Esophagus (tissue), 2 donors: ENCODE data around the gene MAN1B1. TPM values are rescaled to one million over a fixed set of nuclear protein-coding genes. Genes with fewer than 3 reads are reported as not detected.

Source experiments
- H3K27ac ChIP-seq, 2 donors: one replicate each; pipeline ENCODE4 v1.5.1; 2013; ENCODE audit warnings: low read depth in 2 of 2, mild to moderate bottlenecking in 2 of 2, inconsistent platforms in 1 of 2, low read length in 1 of 2, moderate library complexity in 1 of 2
- H3K27me3 ChIP-seq, 2 donors: one replicate each; pipeline ENCODE4 v1.6.1; 2013; ENCODE audit warnings: low read length in 2 of 2, control low read depth in 1 of 2, mild to moderate bottlenecking in 1 of 2; ENCODE audit not compliant: insufficient read depth in 2 of 2, control insufficient read depth in 1 of 2
- H3K36me3 ChIP-seq, 2 donors: one replicate each; pipeline ENCODE4 v1.6.1; 2013; ENCODE audit warnings: low read length in 1 of 2; ENCODE audit not compliant: control insufficient read depth in 2 of 2, insufficient read depth in 2 of 2
- H3K4me1 ChIP-seq, 2 donors: one replicate each; pipeline ENCODE4 v1.6.1; 2013; ENCODE audit warnings: low read length in 1 of 2; ENCODE audit not compliant: control insufficient read depth in 2 of 2, insufficient read depth in 2 of 2
- H3K4me3 ChIP-seq, 2 donors: one replicate each; pipeline ENCODE4 v1.5.1; 2013; ENCODE audit warnings: low read length in 2 of 2, mild to moderate bottlenecking in 2 of 2, low read depth in 1 of 2, moderate library complexity in 1 of 2
- H3K9me3 ChIP-seq, 2 donors: one replicate each; pipeline ENCODE4 v1.6.1; 2013; ENCODE audit warnings: mild to moderate bottlenecking in 2 of 2, low read depth in 1 of 2, low read length in 1 of 2, moderate library complexity in 1 of 2; ENCODE audit not compliant: control insufficient read depth in 2 of 2, insufficient read depth in 1 of 2
- WGBS, 2 donors: extraction: QIAGEN DNeasy Blood & Tissue Kit; methylation state at CpG; one replicate each; pipeline ENCODE4 v1.1.7; 2013; 5-methylcytosine and 5-hydroxymethylcytosine counted together
- polyA plus RNA-seq, 2 donors: library from polyadenylated mRNA; stranded (reverse); fragments of 200-250 nt; gene quantifications; one replicate each; pipeline ENCODE4 v1.2.3, GENCODE V29; 2013
- donor health status: healthy with polysubstance abuse.
- donor health status: Bipolar disorder and iron deficiency.

Gene MAN1B1
- polyA plus RNA-seq, 2 donors: 28.5 to 42.3 TPM

GRCh38 chr9:137068539-137069507 is 18.0 kb upstream of the MAN1B1 start:
- no peaks in the 10 kb centered on the region for H3K9me3 ChIP-seq
- 87 to 91% methylated on average over 17 of the region's 17 CpGs for WGBS, 2 donors
- H3K36me3 ChIP-seq: peaks cover 0 to 4% of the 10 kb centered on the region in 2 donors
- peaks cover 3 to 22% of the 10 kb centered on the region in 2 donors for H3K4me1 ChIP-seq
- peak overlapping the region in 1 of 2 donors; percentile 49 for H3K4me3 ChIP-seq
- H3K27me3 ChIP-seq: no peaks in the 10 kb centered on the region
- H3K27ac ChIP-seq: no peak overlapping the region

DNA sequence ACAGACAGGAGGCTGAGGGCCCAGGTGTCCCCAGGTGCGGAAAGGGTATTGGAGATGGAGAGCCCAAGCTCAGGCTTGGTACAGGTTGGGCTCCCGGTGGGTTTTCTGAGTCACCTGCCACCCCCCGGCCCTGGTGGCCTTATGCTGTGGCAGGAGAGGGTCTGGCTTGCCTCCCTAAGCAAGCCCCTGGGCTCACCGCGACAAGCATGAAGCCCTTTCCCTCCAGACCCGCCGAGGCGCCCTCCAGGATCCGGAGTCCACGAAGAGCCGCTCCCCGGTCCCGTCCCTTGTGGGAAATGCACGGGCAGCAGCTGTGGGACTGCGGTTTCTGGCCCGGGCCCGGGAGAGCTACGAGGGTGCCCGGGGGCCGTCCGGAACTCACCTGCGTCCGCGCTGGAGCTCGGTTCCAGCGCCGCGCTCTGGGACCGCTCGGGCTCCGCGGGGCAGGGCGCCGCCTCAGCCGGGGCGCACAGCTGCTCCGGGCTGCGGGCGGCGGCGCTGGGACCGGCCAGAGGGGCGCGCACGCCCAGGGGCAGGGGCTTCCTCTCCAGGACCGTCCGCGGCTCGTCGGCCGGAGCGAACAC is 17.2 kb upstream of the MAN1B1 start:
- no peaks in the 10 kb centered on the region for H3K9me3 ChIP-seq
- peaks cover 0 to 4% of the 10 kb centered on the region in 2 donors for H3K36me3 ChIP-seq
- H3K27ac ChIP-seq: no peak overlapping the region
- H3K4me1 ChIP-seq: peaks cover 3 to 21% of the 10 kb centered on the region in 2 donors
- H3K4me3 ChIP-seq: peak overlapping the region; percentile 49 to 60
- no peaks in the 10 kb centered on the region for H3K27me3 ChIP-seq
- 5 to 7% methylated on average over 49 to 52 of the region's 52 CpGs for WGBS, 2 donors

- WGBS, 2 donors: 1% methylated on average over 50 to 74 of the region's 74 CpGs
- peaks cover 3 to 21% of the 10 kb centered on the region in 2 donors for H3K4me1 ChIP-seq
- peak within 1 kb of the TSS; percentile 49 to 60 for H3K4me3 ChIP-seq
- H3K9me3 ChIP-seq: no peaks in the 10 kb centered on the region
- H3K27ac ChIP-seq: peak within 1 kb of the TSS; percentile 47 to 74
- H3K36me3 ChIP-seq: peaks cover 0 to 3% of the 10 kb centered on the region in 2 donors
- H3K27me3 ChIP-seq: no peaks in the 10 kb centered on the region
These were observed 16.4 kb upstream of the MAN1B1 start, which contains the start of gene SAPCD2 for GRCh38 chr9:137070201-137070905. SAPCD2 (minus strand) TSS chr9:137070557; CDS start chr9:137070460, 97 bp downstream.

- Histone ChIP-seq H3K9me3 (no peaks in the 10 kb centered on the region), H3K36me3 (no peaks in the 10 kb centered on the region), H3K4me3 (peak overlapping the region; percentile 16 to 60), H3K4me1 (peaks cover 3 to 21% of the 10 kb centered on the region in 2 donors), H3K27ac (peak overlapping the region; percentile 47 to 74), H3K27me3 (no peaks in the 10 kb centered on the region)
- 13 to 25% methylated on average over 6 of the region's 6 CpGs for WGBS, 2 donors
These were observed 15.9 kb upstream of the MAN1B1 start for GRCh38 chr9:137070906-137071275.

DNA sequence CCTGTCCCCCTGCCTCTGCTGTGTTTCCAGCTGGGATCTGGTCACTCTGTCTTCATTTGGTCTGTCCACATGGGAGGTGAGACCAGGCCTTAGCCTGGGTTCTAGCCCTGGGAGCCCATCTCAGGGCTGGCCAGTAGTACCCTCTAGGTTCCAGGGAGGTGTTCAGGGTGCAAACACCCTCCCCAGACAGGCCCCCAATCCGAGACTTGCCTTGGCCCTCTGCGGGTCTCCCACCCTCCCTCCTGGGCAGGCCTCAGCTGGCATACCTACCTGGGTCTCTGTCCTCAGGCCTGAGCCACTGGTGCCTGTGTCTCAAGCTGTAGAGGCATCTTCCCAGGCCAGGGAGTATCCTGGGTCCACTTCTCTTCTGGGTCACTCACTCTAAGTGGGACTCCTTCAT is 15.5 kb upstream of the MAN1B1 start:
- H3K27me3 ChIP-seq: no peaks in the 10 kb centered on the region
- WGBS, 2 donors: 83 to 84% methylated on average over 2 of the region's 2 CpGs
- H3K4me3 ChIP-seq: no peak overlapping the region
- no peaks in the 10 kb centered on the region for H3K36me3 ChIP-seq
- H3K4me1 ChIP-seq: peaks cover 3 to 21% of the 10 kb centered on the region in 2 donors
- H3K27ac ChIP-seq: peak overlapping the region; percentile 47 to 74
- H3K9me3 ChIP-seq: no peaks in the 10 kb centered on the region

GRCh38 chr9:137073992-137074399 is 12.8 kb upstream of the MAN1B1 start:
- Histone ChIP-seq H3K27ac (no peak overlapping the region), H3K4me3 (no peak overlapping the region), H3K9me3 (no peaks in the 10 kb centered on the region), H3K36me3 (no peaks in the 10 kb centered on the region), H3K27me3 (no peaks in the 10 kb centered on the region), H3K4me1 (peaks cover 10 to 22% of the 10 kb centered on the region in 2 donors)
- 77 to 84% methylated on average over 8 of the region's 8 CpGs for WGBS, 2 donors

DNA sequence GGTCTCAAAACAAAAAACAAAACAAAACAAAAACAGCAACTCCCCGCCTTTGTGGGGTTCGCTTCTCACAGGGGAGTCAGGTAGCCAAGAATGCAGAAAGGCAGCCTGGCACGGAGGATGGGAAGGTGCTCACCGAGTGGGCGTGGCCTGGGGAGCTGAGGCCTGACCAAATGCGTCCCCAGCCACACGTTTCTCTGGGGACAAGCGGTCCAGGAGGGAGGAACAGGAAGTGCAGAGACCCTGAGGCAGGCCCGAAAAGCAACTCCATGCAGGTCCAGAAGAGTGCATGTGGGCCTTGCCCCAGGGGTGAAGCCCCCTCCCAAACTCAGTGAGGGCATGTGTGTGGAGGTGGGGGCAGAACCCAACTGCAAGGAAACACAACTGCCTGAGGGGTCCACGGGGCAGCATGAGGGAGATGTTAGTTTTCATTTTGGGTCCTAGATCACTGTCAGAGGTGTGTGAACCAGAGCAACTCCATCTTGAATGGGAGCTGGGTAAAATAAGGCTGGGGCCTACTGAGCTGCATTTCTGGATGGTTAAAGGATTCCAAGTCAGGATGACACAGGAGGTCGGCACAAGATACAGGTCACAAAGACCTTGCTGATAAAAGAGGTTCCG is 12.0 kb upstream of the MAN1B1 start:
- H3K27ac ChIP-seq: no peak overlapping the region
- 76 to 77% methylated on average over 12 of the region's 12 CpGs for WGBS, 2 donors
- peaks cover 10 to 15% of the 10 kb centered on the region in 2 donors for H3K4me1 ChIP-seq
- no peaks in the 10 kb centered on the region for H3K27me3 ChIP-seq
- no peaks in the 10 kb centered on the region for H3K9me3 ChIP-seq
- no peak overlapping the region for H3K4me3 ChIP-seq
- H3K36me3 ChIP-seq: peaks cover 0 to 6% of the 10 kb centered on the region in 2 donors

DNA sequence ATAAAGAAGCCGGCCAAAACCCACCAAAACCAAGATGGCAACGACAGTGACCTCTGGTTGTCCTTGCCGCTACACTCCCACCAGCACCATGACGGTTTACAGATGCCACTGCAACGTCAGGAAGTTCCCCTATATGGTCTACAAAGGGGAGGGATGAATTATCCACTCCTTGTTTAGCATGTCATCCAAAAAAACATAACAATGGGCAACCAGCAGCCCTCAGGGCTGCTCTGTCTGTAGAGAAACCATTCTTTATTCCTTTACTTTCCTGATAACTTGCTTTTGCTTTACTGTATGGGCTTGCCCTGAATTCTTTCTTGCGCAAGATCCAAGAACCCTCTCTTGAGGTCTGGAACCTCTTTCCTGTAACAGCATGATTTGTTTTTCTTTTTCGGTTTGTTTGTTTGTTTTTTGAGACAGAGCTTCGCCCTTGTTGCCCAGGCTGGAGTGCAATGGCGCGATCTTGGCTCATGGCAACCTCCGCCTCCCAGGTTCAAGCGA is 11.5 kb upstream of the MAN1B1 start:
- Histone ChIP-seq H3K4me3 (no peak overlapping the region), H3K27ac (no peak overlapping the region), H3K4me1 (peaks cover 10 to 13% of the 10 kb centered on the region in 2 donors), H3K9me3 (no peaks in the 10 kb centered on the region), H3K27me3 (no peaks in the 10 kb centered on the region), H3K36me3 (peaks cover 0 to 8% of the 10 kb centered on the region in 2 donors)
- 69 to 74% methylated on average over 12 of the region's 12 CpGs for WGBS, 2 donors

DNA sequence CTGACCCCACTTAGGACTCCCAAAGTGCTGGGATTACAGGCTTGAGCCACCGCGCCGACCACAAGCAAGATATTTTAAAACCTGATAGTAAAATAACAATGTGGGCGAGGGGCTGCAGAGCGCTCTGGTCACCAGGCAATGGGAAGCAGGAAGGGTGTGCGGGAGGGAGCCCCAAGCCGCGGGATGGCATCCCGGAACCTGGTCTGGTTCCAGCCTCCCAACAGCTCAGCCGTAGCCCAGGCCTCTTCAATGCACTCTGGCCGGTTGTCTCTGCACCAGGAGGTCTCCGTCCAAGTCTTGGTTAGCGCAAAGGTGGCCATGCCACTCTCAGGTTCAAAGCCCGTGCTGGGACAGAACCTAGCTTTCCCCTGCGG is 10.2 kb upstream of the MAN1B1 start:
- no peaks in the 10 kb centered on the region for H3K27me3 ChIP-seq
- 67 to 69% methylated on average over 15 of the region's 15 CpGs for WGBS, 2 donors
- peaks cover 0 to 13% of the 10 kb centered on the region in 2 donors for H3K36me3 ChIP-seq
- H3K4me3 ChIP-seq: peak overlapping the region; percentile 4 to 19
- no peaks in the 10 kb centered on the region for H3K9me3 ChIP-seq
- peak overlapping the region; percentile 48 to 69 for H3K27ac ChIP-seq
- peaks cover 6 to 10% of the 10 kb centered on the region in 2 donors for H3K4me1 ChIP-seq
